Chondrocyte (in vitro differentiated cells): ENCODE results near the gene VDAC1. TPM values are rescaled to one million over a fixed set of nuclear protein-coding genes. Genes with fewer than 3 reads are reported as not detected.

ENCODE experiments used
- total RNA-seq: library from RNA; stranded (reverse); gene quantifications from 3 replicates; pipeline ENCODE4 v1.2.1, GENCODE V29; 2021

The VDAC1 gene
- total RNA-seq, 1 donor from 2014 or later, result 138 TPM

Other genes with a start within 250 kb of the VDAC1 start
- gene C5orf15, start 36.4 kb downstream of the VDAC1 start, total RNA-seq, result 41.7 to 63.7 TPM (median 44.4 TPM) in 3 replicates
- gene TCF7, start 109.7 kb upstream of the VDAC1 start, total RNA-seq, result 0.53 to 1.2 TPM (median 0.55 TPM) in 3 replicates
- gene SKP1, start 172.0 kb upstream of the VDAC1 start, total RNA-seq, result 248 to 338 TPM (median 256 TPM) in 3 replicates
- gene PPP2CA, start 221.1 kb upstream of the VDAC1 start, total RNA-seq, result 109 to 113 TPM (median 113 TPM) in 3 replicates